ENCODE results near the gene TSPAN5.

The TSPAN5 gene

GRCh38 chr4:98641376-98641775 lies 17.0 kb downstream of the TSPAN5 start:
- Histone ChIP-seq H3K4me1 (ENCODE audit: insufficient read depth, low read length) (no peaks in the 10 kb centered on the region), H3K9me3 (ENCODE audit: low read length) (no peaks in the 10 kb centered on the region), H3K27me3 (ENCODE audit: control insufficient read depth in 1 of 2, insufficient read depth in 2 of 2, low read length in 2 of 2) (no peaks in the 10 kb centered on the region), H3K9ac (ENCODE audit: low read length) (no peak overlapping the region), H3K36me3 (ENCODE audit: insufficient read depth, low read length) (no peaks in the 10 kb centered on the region), H3K27ac (ENCODE audit: low read depth, low read length) (no peak overlapping the region), H3K4me3 (ENCODE audit: low read depth in 1 of 2, low read length in 2 of 2) (no peak overlapping the region)

DNA sequence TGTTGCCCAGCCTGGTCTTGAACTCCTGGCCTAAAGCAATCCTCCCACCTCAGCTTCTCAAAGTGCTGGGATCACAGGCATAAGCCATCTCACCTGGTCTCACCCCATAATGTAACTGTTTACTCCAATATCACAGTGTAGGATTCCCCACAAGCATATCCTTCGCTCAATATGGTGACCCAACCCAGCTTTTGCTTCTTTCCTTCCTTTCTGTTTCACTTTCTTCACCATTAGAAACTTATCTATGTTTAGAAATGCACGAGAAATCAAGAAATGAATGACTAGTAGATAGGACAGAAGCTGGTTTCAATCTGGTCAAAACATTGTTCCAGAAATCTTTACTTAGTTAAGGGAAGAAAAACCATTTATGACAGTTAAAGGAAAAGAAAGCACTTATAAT lies 18.9 kb downstream of the TSPAN5 start:
- no peaks in the 10 kb centered on the region for H3K9me3 ChIP-seq (ENCODE audit: low read length)
- no peaks in the 10 kb centered on the region for H3K27me3 ChIP-seq (ENCODE audit: control insufficient read depth in 1 of 2, insufficient read depth in 2 of 2, low read length in 2 of 2)
- no peak overlapping the region for H3K27ac ChIP-seq (ENCODE audit: low read depth, low read length)
- H3K4me1 ChIP-seq (ENCODE audit: insufficient read depth, low read length) = no peaks in the 10 kb centered on the region
- no peaks in the 10 kb centered on the region for H3K36me3 ChIP-seq (ENCODE audit: insufficient read depth, low read length)
- no peak overlapping the region for H3K4me3 ChIP-seq (ENCODE audit: low read depth in 1 of 2, low read length in 2 of 2)
- H3K9ac ChIP-seq (ENCODE audit: low read length) = no peak overlapping the region

- no peaks in the 10 kb centered on the region for H3K9me3 ChIP-seq (ENCODE audit: low read length)
- no peaks in the 10 kb centered on the region for H3K27me3 ChIP-seq (ENCODE audit: control insufficient read depth in 1 of 2, insufficient read depth in 2 of 2, low read length in 2 of 2)
- H3K4me3 ChIP-seq (ENCODE audit: low read depth in 1 of 2, low read length in 2 of 2) = no peak overlapping the region
- H3K9ac ChIP-seq (ENCODE audit: low read length) = no peak overlapping the region
- no peaks in the 10 kb centered on the region for H3K36me3 ChIP-seq (ENCODE audit: insufficient read depth, low read length)
- H3K4me1 ChIP-seq (ENCODE audit: insufficient read depth, low read length) = no peaks in the 10 kb centered on the region
- no peak overlapping the region for H3K27ac ChIP-seq (ENCODE audit: low read depth, low read length)
Observed at GRCh38 chr4:98639108-98639507, 19.3 kb downstream of the TSPAN5 start.

GRCh38 chr4:98638661-98639060 lies 19.8 kb downstream of the TSPAN5 start:
- Histone ChIP-seq H3K27me3 (ENCODE audit: control insufficient read depth in 1 of 2, insufficient read depth in 2 of 2, low read length in 2 of 2) (no peaks in the 10 kb centered on the region), H3K9me3 (ENCODE audit: low read length) (no peaks in the 10 kb centered on the region), H3K9ac (ENCODE audit: low read length) (no peak overlapping the region), H3K4me1 (ENCODE audit: insufficient read depth, low read length) (no peaks in the 10 kb centered on the region), H3K27ac (ENCODE audit: low read depth, low read length) (no peak overlapping the region), H3K4me3 (ENCODE audit: low read depth in 1 of 2, low read length in 2 of 2) (no peak overlapping the region), H3K36me3 (ENCODE audit: insufficient read depth, low read length) (no peaks in the 10 kb centered on the region)

DNA sequence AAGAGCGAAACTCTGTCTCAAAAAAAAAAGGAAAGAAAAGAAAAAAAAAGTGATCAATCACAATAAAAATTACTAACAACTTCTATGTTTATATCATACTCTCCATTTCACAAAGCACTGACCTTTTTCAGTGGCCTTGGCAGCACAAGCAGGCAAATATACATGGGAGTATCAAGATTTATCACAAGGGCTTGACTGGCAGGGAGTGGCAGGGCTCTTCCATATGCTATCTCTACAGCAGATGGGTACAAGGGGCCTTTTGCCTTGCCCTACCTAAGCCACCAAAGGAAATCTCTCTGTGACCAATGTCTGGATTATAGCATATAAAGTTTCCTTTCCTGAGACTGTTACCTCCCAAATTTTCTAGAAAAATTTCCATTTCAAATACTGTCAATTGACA lies 24.4 kb downstream of the TSPAN5 start:
- Histone ChIP-seq H3K4me3 (ENCODE audit: low read depth in 1 of 2, low read length in 2 of 2) (no peak overlapping the region), H3K36me3 (ENCODE audit: insufficient read depth, low read length) (no peaks in the 10 kb centered on the region), H3K4me1 (ENCODE audit: insufficient read depth, low read length) (peaks cover 8% of the 10 kb centered on the region), H3K27me3 (ENCODE audit: control insufficient read depth in 1 of 2, insufficient read depth in 2 of 2, low read length in 2 of 2) (no peaks in the 10 kb centered on the region), H3K27ac (ENCODE audit: low read depth, low read length) (no peak overlapping the region), H3K9ac (ENCODE audit: low read length) (no peak overlapping the region), H3K9me3 (ENCODE audit: low read length) (no peaks in the 10 kb centered on the region)

GRCh38 chr4:98633159-98633558 lies 25.3 kb downstream of the TSPAN5 start:
- H3K27me3 ChIP-seq (ENCODE audit: control insufficient read depth in 1 of 2, insufficient read depth in 2 of 2, low read length in 2 of 2) = no peaks in the 10 kb centered on the region
- no peaks in the 10 kb centered on the region for H3K9me3 ChIP-seq (ENCODE audit: low read length)
- H3K4me3 ChIP-seq (ENCODE audit: low read depth in 1 of 2, low read length in 2 of 2) = no peak overlapping the region
- H3K27ac ChIP-seq (ENCODE audit: low read depth, low read length) = no peak overlapping the region
- no peaks in the 10 kb centered on the region for H3K36me3 ChIP-seq (ENCODE audit: insufficient read depth, low read length)
- peaks cover 8% of the 10 kb centered on the region for H3K4me1 ChIP-seq (ENCODE audit: insufficient read depth, low read length)
- H3K9ac ChIP-seq (ENCODE audit: low read length) = no peak overlapping the region

DNA sequence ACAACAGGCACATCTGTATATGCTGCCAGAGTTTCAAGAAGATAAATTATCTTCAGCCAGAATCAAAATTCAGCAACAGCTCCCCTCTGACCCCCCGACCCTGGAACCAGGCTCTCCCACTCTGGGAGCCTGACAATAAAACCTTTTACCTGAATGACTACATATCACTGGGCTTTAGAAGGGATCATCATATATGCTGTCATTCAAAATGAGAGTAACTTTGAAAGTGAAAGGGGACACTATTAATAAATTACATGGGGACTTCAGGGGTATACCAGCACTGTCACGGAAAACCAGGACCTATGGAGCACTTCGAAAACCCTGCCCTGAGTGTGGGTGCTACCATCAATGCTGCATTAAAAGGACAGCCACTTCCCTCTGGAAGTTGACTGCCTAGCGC lies 26.2 kb downstream of the TSPAN5 start:
- H3K9ac ChIP-seq (ENCODE audit: low read length) = no peak overlapping the region
- H3K27ac ChIP-seq (ENCODE audit: low read depth, low read length) = no peak overlapping the region
- no peaks in the 10 kb centered on the region for H3K27me3 ChIP-seq (ENCODE audit: control insufficient read depth in 1 of 2, insufficient read depth in 2 of 2, low read length in 2 of 2)
- H3K4me3 ChIP-seq (ENCODE audit: low read depth in 1 of 2, low read length in 2 of 2) = no peak overlapping the region
- H3K36me3 ChIP-seq (ENCODE audit: insufficient read depth, low read length) = no peaks in the 10 kb centered on the region
- no peaks in the 10 kb centered on the region for H3K9me3 ChIP-seq (ENCODE audit: low read length)
- H3K4me1 ChIP-seq (ENCODE audit: insufficient read depth, low read length) = peaks cover 16% of the 10 kb centered on the region

DNA sequence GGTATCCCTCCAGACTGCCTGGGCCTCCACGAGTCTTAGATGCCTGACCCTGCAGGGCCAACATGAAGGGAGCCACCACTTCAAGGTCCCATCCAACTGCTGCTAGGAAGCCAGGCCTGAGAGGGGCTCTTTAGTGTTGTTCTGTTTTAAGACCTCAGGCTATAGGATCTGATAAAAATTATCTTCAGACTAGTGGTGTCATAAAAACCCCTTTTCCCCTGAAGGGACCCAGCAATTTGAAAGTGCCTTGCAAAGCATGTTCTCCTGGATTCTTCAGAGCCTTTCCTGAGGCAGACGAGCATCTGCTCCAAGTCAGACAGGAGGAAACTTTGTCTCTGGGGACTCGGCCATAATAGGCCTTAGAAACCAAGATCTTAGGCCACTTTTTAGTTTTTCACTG lies 26.9 kb downstream of the TSPAN5 start:
- Histone ChIP-seq H3K9me3 (ENCODE audit: low read length) (no peaks in the 10 kb centered on the region), H3K36me3 (ENCODE audit: insufficient read depth, low read length) (no peaks in the 10 kb centered on the region), H3K4me1 (ENCODE audit: insufficient read depth, low read length) (peaks cover 24% of the 10 kb centered on the region), H3K27me3 (ENCODE audit: control insufficient read depth in 1 of 2, insufficient read depth in 2 of 2, low read length in 2 of 2) (no peaks in the 10 kb centered on the region), H3K9ac (ENCODE audit: low read length) (no peak overlapping the region), H3K27ac (ENCODE audit: low read depth, low read length) (no peak overlapping the region), H3K4me3 (ENCODE audit: low read depth in 1 of 2, low read length in 2 of 2) (no peak overlapping the region)

DNA sequence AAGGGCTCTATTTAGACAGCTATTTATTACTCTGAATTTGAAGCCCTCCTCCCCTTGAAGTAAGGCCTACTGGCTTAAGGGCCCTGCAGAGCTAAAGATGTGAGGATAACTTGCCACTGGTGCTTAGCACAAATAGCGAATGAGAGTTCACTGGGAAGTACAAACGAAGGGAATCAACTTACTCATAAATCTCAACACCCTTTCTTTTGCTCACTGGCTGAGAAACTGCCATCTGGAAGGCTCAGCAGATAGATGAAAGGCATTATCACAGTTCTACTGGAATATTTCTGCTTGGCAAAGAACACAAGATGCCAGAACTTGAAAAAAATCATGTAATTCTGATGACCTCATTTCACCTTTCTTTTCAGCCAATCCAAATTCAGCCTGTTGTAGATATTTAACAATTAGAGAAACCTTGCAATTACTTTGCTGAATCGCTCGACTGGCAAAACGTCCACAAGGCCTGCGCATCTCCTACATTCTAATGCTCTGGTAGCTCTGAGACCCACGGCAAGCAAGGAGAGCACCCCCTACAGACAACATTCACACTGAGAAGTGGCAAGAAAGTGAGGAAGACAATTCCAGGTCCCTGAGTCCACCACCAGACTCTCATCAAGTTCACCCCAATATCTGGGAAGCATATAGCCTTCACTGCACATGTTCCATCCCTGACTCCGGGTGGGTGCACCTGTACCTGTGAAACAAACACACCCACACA lies 27.5 kb downstream of the TSPAN5 start:
- H3K9ac ChIP-seq (ENCODE audit: low read length) = no peak overlapping the region
- peaks cover 30% of the 10 kb centered on the region for H3K4me1 ChIP-seq (ENCODE audit: insufficient read depth, low read length)
- H3K27ac ChIP-seq (ENCODE audit: low read depth, low read length) = no peak overlapping the region
- no peaks in the 10 kb centered on the region for H3K36me3 ChIP-seq (ENCODE audit: insufficient read depth, low read length)
- no peaks in the 10 kb centered on the region for H3K27me3 ChIP-seq (ENCODE audit: control insufficient read depth in 1 of 2, insufficient read depth in 2 of 2, low read length in 2 of 2)
- no peak overlapping the region for H3K4me3 ChIP-seq (ENCODE audit: low read depth in 1 of 2, low read length in 2 of 2)
- H3K9me3 ChIP-seq (ENCODE audit: low read length) = no peaks in the 10 kb centered on the region

DNA sequence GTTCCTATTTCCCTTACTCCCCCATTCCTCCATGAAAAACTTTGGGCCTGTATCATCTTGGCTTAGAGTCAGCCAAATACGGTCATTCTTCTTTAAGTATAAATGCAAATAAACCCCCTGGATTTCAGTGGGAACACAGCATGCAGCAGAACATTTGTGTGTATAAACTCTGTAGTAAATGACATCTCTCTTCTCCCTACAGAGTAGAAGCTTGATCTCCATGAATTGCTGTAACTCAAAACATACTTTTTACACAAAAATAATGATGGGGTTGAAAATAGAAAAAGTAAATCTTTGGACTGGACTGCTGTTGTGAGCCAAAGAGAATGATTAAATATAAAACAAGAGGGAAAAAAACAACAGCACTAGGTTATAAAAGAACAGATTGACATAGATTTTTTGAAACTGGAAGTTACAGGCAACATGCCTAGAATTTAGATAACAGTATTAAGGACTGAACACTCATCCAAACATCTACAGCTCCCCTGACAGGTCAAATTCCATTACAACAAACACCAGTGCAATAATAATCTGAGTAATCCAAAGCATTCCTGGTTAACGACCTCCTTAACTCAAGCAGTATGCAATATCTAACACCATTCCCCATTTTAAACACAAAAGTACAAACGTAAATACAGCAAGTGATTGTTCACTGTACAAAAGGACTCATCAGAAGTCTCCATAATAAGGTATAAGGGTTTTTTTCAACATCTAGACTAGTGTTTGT lies 30.7 kb downstream of the TSPAN5 start:
- no peaks in the 10 kb centered on the region for H3K36me3 ChIP-seq (ENCODE audit: insufficient read depth, low read length)
- H3K27me3 ChIP-seq (ENCODE audit: control insufficient read depth in 1 of 2, insufficient read depth in 2 of 2, low read length in 2 of 2) = no peaks in the 10 kb centered on the region
- H3K9me3 ChIP-seq (ENCODE audit: low read length) = no peaks in the 10 kb centered on the region
- H3K27ac ChIP-seq (ENCODE audit: low read depth, low read length) = no peak overlapping the region
- H3K9ac ChIP-seq (ENCODE audit: low read length) = no peak overlapping the region
- peaks cover 37% of the 10 kb centered on the region for H3K4me1 ChIP-seq (ENCODE audit: insufficient read depth, low read length)
- H3K4me3 ChIP-seq (ENCODE audit: low read depth in 1 of 2, low read length in 2 of 2) = no peak overlapping the region

DNA sequence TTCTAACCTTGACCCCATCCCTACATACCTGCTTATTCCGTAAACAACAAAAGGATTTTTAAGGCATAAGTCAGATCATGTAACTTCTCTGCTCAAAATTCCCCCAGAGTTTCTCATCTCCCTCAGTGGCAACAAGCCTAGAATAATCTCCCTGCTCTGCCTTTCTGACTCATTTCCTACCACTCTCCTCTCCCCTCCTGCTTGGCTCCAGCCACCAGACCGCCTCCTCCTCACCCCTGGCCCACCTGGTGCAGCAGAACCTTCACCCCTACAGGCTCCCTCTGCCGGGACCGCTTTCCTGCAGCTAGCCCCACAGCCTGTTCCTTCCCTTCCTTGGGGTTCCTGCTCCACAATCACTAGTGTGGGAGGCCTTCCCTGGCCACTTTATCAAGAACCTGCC lies 32.1 kb downstream of the TSPAN5 start:
- no peak overlapping the region for H3K27ac ChIP-seq (ENCODE audit: low read depth, low read length)
- no peak overlapping the region for H3K4me3 ChIP-seq (ENCODE audit: low read depth in 1 of 2, low read length in 2 of 2)
- H3K27me3 ChIP-seq (ENCODE audit: control insufficient read depth in 1 of 2, insufficient read depth in 2 of 2, low read length in 2 of 2) = no peaks in the 10 kb centered on the region
- H3K36me3 ChIP-seq (ENCODE audit: insufficient read depth, low read length) = no peaks in the 10 kb centered on the region
- H3K9me3 ChIP-seq (ENCODE audit: low read length) = no peaks in the 10 kb centered on the region
- no peak overlapping the region for H3K9ac ChIP-seq (ENCODE audit: low read length)
- H3K4me1 ChIP-seq (ENCODE audit: insufficient read depth, low read length) = peaks cover 37% of the 10 kb centered on the region

- no peak overlapping the region for H3K27ac ChIP-seq (ENCODE audit: low read depth, low read length)
- H3K9me3 ChIP-seq (ENCODE audit: low read length) = no peaks in the 10 kb centered on the region
- H3K4me1 ChIP-seq (ENCODE audit: insufficient read depth, low read length) = peaks cover 35% of the 10 kb centered on the region
- no peaks in the 10 kb centered on the region for H3K36me3 ChIP-seq (ENCODE audit: insufficient read depth, low read length)
- H3K4me3 ChIP-seq (ENCODE audit: low read depth in 1 of 2, low read length in 2 of 2) = no peak overlapping the region
- H3K9ac ChIP-seq (ENCODE audit: low read length) = no peak overlapping the region
- H3K27me3 ChIP-seq (ENCODE audit: control insufficient read depth in 1 of 2, insufficient read depth in 2 of 2, low read length in 2 of 2) = no peaks in the 10 kb centered on the region
Observed at GRCh38 chr4:98625920-98626319, 32.5 kb downstream of the TSPAN5 start.
